Breast epithelium (tissue), 4 donors: ENCODE measurements around the gene ATF3. TPM values are rescaled to one million over a fixed set of nuclear protein-coding genes. Genes with fewer than 3 reads are reported as not detected.

Source experiments
- DNase-seq, 2 donors: peaks; one replicate each; pipeline ENCODE4 v3.0.0-alpha.2; 2019; ENCODE audit warnings: low spot score in 2 of 2
- H3K27ac ChIP-seq, 2 donors: fragments of 200-600 bp; sonication (generic) in 1 of 2; one replicate each; pipeline ENCODE4 v1.5.1; 2016 to 2019; ENCODE audit warnings: mild to moderate bottlenecking in 1 of 2
- H3K27me3 ChIP-seq, 2 donors: fragments of 200-600 bp; sonication (generic) in 1 of 2; one replicate each; pipeline versions ENCODE4 v1.5.1 to v1.6.0; 2017 to 2019; ENCODE audit warnings: control low read depth in 1 of 2, mild to moderate bottlenecking in 1 of 2
- H3K36me3 ChIP-seq: fragments of 200-600 bp; one replicate; pipeline ENCODE4 v1.5.1; 2019
- H3K4me1 ChIP-seq, 2 donors: fragments of 200-600 bp; sonication (generic); one replicate each; pipeline ENCODE4 v1.5.1; 2016 to 2019; ENCODE audit warnings: control low read depth in 1 of 2
- H3K4me3 ChIP-seq, 3 donors: fragments of 200-600 bp; sonication (generic); 1 replicate in 2 of 3; 2 replicates in 1 of 3; pipeline ENCODE4 v1.5.1; 2016 to 2019; ENCODE audit warnings: mild to moderate bottlenecking in 3 of 3, moderate library complexity in 2 of 3
- H3K9me3 ChIP-seq, 2 donors: fragments of 200-600 bp; sonication (generic) in 1 of 2; one replicate each; pipeline ENCODE4 v1.5.1; 2016 to 2019; ENCODE audit warnings: control low read depth in 1 of 2
- CTCF ChIP-seq, 3 donors: fragments of 450-650 bp; IDR thresholded peaks; one replicate each; pipeline ENCODE4 v1.5.1; 2016 to 2017; ENCODE audit warnings: antibody characterized with exemption in 3 of 3, mild to moderate bottlenecking in 3 of 3, moderate library complexity in 3 of 3
- POLR2A ChIP-seq: fragments of 450-650 bp; IDR thresholded peaks from one replicate; pipeline ENCODE4 v1.6.1; 2016; ENCODE audit warnings: antibody characterized with exemption, mild to moderate bottlenecking, moderate library complexity
- POLR2AphosphoS5 ChIP-seq, 3 donors: sonication (generic); formaldehyde crosslinking; IDR thresholded peaks; one replicate each; pipeline ENCODE4 v1.6.1; 2017; ENCODE audit warnings: antibody characterized with exemption in 3 of 3
- intact Hi-C: fragments of 100-400 bp; cut with DNase I; formaldehyde crosslinking; loops from one replicate; pipeline ENCODE4 v1.15.1; 2023; ENCODE audit warnings: low total_unique reads
- total RNA-seq, 3 donors: library from RNA; depleted of rRNA; stranded (reverse); fragments of >200 nt; gene quantifications; one replicate each; pipeline ENCODE4 v1.1.0, GENCODE V29; 2016

The ATF3 gene
- total RNA-seq, 3 donors from 2014 or later = 6.7 to 90.9 (median 26.9) TPM

- no peaks in the 10 kb centered on the region for H3K36me3 ChIP-seq
- intact Hi-C loops = no loop called here
- DNase-seq = no peak
- TF ChIP-seq CTCF (IDR thresholded peaks at IDR 0.05) = no peak
- no peak for TF ChIP-seq POLR2A
- no peak for TF ChIP-seq POLR2AphosphoS5 (IDR thresholded peaks at IDR 0.05)
- H3K27ac ChIP-seq = no peak overlapping the region
- no peaks in the 10 kb centered on the region for H3K9me3 ChIP-seq
- H3K27me3 ChIP-seq = no peaks in the 10 kb centered on the region
- no peaks in the 10 kb centered on the region for H3K4me1 ChIP-seq
- H3K4me3 ChIP-seq = no peak overlapping the region
Observed at GRCh38 chr1:212644866-212645545, 36.4 kb downstream of the ATF3 start.

- H3K36me3 ChIP-seq = no peaks in the 10 kb centered on the region
- no peaks in the 10 kb centered on the region for H3K9me3 ChIP-seq
- H3K27me3 ChIP-seq = no peaks in the 10 kb centered on the region
- no peaks in the 10 kb centered on the region for H3K4me1 ChIP-seq
- no peak overlapping the region for H3K4me3 ChIP-seq
- TF ChIP-seq POLR2A (no peak), CTCF (IDR thresholded peaks at IDR 0.05) (no peak), POLR2AphosphoS5 (IDR thresholded peaks at IDR 0.05) (no peak)
- DNase-seq = no peak
- H3K27ac ChIP-seq = no peak overlapping the region
- intact Hi-C loops = no loop called here
Observed at GRCh38 chr1:212645546-212646543, 37.3 kb downstream of the ATF3 start.

GRCh38 chr1:212646588-212646987 lies 38.0 kb downstream of the ATF3 start:
- intact Hi-C loops = no loop called here
- H3K36me3 ChIP-seq = no peaks in the 10 kb centered on the region
- H3K4me1 ChIP-seq = no peaks in the 10 kb centered on the region
- TF ChIP-seq POLR2A (no peak), POLR2AphosphoS5 (IDR thresholded peaks at IDR 0.05) (no peak), CTCF (IDR thresholded peaks at IDR 0.05) (no peak)
- H3K4me3 ChIP-seq = no peak overlapping the region
- DNase-seq = no peak
- no peaks in the 10 kb centered on the region for H3K27me3 ChIP-seq
- no peaks in the 10 kb centered on the region for H3K9me3 ChIP-seq
- H3K27ac ChIP-seq = no peak overlapping the region

GRCh38 chr1:212647004-212647403 lies 38.4 kb downstream of the ATF3 start:
- H3K4me1 ChIP-seq = no peaks in the 10 kb centered on the region
- H3K9me3 ChIP-seq = no peaks in the 10 kb centered on the region
- TF ChIP-seq POLR2AphosphoS5 (IDR thresholded peaks at IDR 0.05) = no peak
- no peak for TF ChIP-seq CTCF (IDR thresholded peaks at IDR 0.05)
- TF ChIP-seq POLR2A = no peak
- no peaks in the 10 kb centered on the region for H3K36me3 ChIP-seq
- H3K27me3 ChIP-seq = no peaks in the 10 kb centered on the region
- no peak overlapping the region for H3K4me3 ChIP-seq
- intact Hi-C loops = no loop called here
- DNase-seq = no peak
- no peak overlapping the region for H3K27ac ChIP-seq

GRCh38 chr1:212648431-212648830 lies 39.9 kb downstream of the ATF3 start:
- no peak for DNase-seq
- TF ChIP-seq POLR2AphosphoS5 (IDR thresholded peaks at IDR 0.05) = no peak
- TF ChIP-seq POLR2A = no peak
- TF ChIP-seq CTCF (IDR thresholded peaks at IDR 0.05) = no peak
- intact Hi-C loops = no loop called here

More at GRCh38 chr1:212648431-212648830, 39.9 kb downstream of the ATF3 start:
- Histone ChIP-seq H3K4me1 (no peaks in the 10 kb centered on the region), H3K36me3 (no peaks in the 10 kb centered on the region), H3K9me3 (no peaks in the 10 kb centered on the region), H3K4me3 (no peak overlapping the region), H3K27ac (no peak overlapping the region), H3K27me3 (no peaks in the 10 kb centered on the region)
